IgD-negative memory B cell (primary cell): Measurements from ENCODE around the gene OR6C75. TPM values are rescaled to one million over a fixed set of nuclear protein-coding genes. Genes with fewer than 3 reads are reported as not detected.
A peak's percentile ranks its signal among the peaks of the same experiment; 100 is the strongest.
"Not testable (repeated sequence)": the region's sequence is repeated elsewhere in the genome, so short reads cannot be mapped to it uniquely, and the experiment has no call there.

Experiments
- H3K27ac Mint-ChIP-seq, 3 donors: one replicate each; pipeline ENCODE4 v1.8.0; 2020 to 2022; ENCODE audit warnings: mild to moderate bottlenecking in 3 of 3, mixed read lengths in 3 of 3, moderate library complexity in 1 of 3
- H3K27me3 Mint-ChIP-seq: one replicate; pipeline ENCODE4 v1.8.0; 2021; ENCODE audit warnings: mixed read lengths
- H3K36me3 Mint-ChIP-seq: one replicate; pipeline ENCODE4 v1.8.0; 2020; ENCODE audit warnings: mild to moderate bottlenecking, mixed read lengths
- H3K4me1 Mint-ChIP-seq, 3 donors: one replicate each; pipeline ENCODE4 v1.8.0; 2020 to 2022; ENCODE audit warnings: mixed read lengths in 3 of 3, mild to moderate bottlenecking in 1 of 3
- H3K4me3 Mint-ChIP-seq, 4 donors: one replicate each; pipeline ENCODE4 v1.8.0; 2020 to 2022; ENCODE audit warnings: mild to moderate bottlenecking in 4 of 4, mixed read lengths in 4 of 4, moderate library complexity in 3 of 4
- H3K9me3 Mint-ChIP-seq, 3 donors: one replicate each; pipeline ENCODE4 v1.8.0; 2020 to 2021; ENCODE audit warnings: mixed read lengths in 3 of 3, mild to moderate bottlenecking in 1 of 3
- polyA plus RNA-seq: library from polyadenylated mRNA; unstranded; fragments of 300-500 nt; fragmentation: Illumina TruSeq; gene quantifications from one replicate; pipeline ENCODE4 v1.2.3, GENCODE V29; 2021

OR6C75 gene
- not detected for polyA plus RNA-seq

- H3K27ac Mint-ChIP-seq = no peak within 1 kb of the TSS
- H3K9me3 Mint-ChIP-seq = no peaks in the 10 kb centered on the region
- H3K4me1 Mint-ChIP-seq = no peaks in the 10 kb centered on the region
- H3K27me3 Mint-ChIP-seq = peaks cover 6% of the 10 kb centered on the region
- H3K36me3 Mint-ChIP-seq = no peaks in the 10 kb centered on the region
- H3K4me3 Mint-ChIP-seq = no peak within 1 kb of the TSS
These were observed at the start of gene OR6C75 for GRCh38 chr12:55362675-55363074. Gene OR6C75, plus strand, starts transcription at chr12:55362975. Its CDS starts 2,136 bp downstream, at chr12:55365111.

- H3K4me1 Mint-ChIP-seq = no peaks in the 10 kb centered on the region
- H3K4me3 Mint-ChIP-seq = no peak within 1 kb of the TSS
- H3K27ac Mint-ChIP-seq = no peak within 1 kb of the TSS
- no peaks in the 10 kb centered on the region for H3K36me3 Mint-ChIP-seq
- H3K9me3 Mint-ChIP-seq = peaks cover 0 to 1% (median 0%) of the 10 kb centered on the region in 3 donors
- H3K27me3 Mint-ChIP-seq = peaks cover under 1% of the 10 kb centered on the region
These were observed 48.7 kb upstream of the OR6C75 start, which contains the start of gene OR6C1 for GRCh38 chr12:55314043-55314442. Gene OR6C1, plus strand, starts transcription at chr12:55314343. Its CDS starts 6,257 bp downstream, at chr12:55320600.

- peaks cover 0 to 4% (median under 1%) of the 10 kb centered on the region in 3 donors for H3K9me3 Mint-ChIP-seq
- H3K4me3 Mint-ChIP-seq = no peak overlapping the region
- H3K4me1 Mint-ChIP-seq = no peaks in the 10 kb centered on the region
- no peak overlapping the region for H3K27ac Mint-ChIP-seq
- peaks cover 2% of the 10 kb centered on the region for H3K27me3 Mint-ChIP-seq
- H3K36me3 Mint-ChIP-seq = no peaks in the 10 kb centered on the region
These were observed 42.6 kb upstream of the OR6C75 start for GRCh38 chr12:55320201-55320600.

- H3K27ac Mint-ChIP-seq = not testable (repeated sequence)
These were observed 37.0 kb upstream of the OR6C75 start for GRCh38 chr12:55325801-55326200.

GRCh38 chr12:55330446-55330845, 32.3 kb upstream of the OR6C75 start, which contains the start of gene OR6C3:
Gene OR6C3, plus strand, starts transcription at chr12:55330746. Its CDS starts 955 bp downstream, at chr12:55331701.
- H3K27me3 Mint-ChIP-seq = peaks cover 5% of the 10 kb centered on the region
- H3K4me1 Mint-ChIP-seq = no peaks in the 10 kb centered on the region
- H3K27ac Mint-ChIP-seq = no peak within 1 kb of the TSS
- H3K36me3 Mint-ChIP-seq = no peaks in the 10 kb centered on the region
- H3K9me3 Mint-ChIP-seq = no peaks in the 10 kb centered on the region
- H3K4me3 Mint-ChIP-seq = no peak within 1 kb of the TSS

More at GRCh38 chr12:55325801-55326200, 37.0 kb upstream of the OR6C75 start:
- H3K27me3 Mint-ChIP-seq, H3K4me3 Mint-ChIP-seq, H3K9me3 Mint-ChIP-seq, H3K36me3 Mint-ChIP-seq, H3K4me1 Mint-ChIP-seq: not testable (repeated sequence)

- Mint-ChIP-seq H3K36me3 (no peaks in the 10 kb centered on the region), H3K4me3 (no peak overlapping the region), H3K27ac (no peak overlapping the region), H3K27me3 (peaks cover 5% of the 10 kb centered on the region), H3K4me1 (no peaks in the 10 kb centered on the region), H3K9me3 (no peaks in the 10 kb centered on the region)
These were observed 26.8 kb upstream of the OR6C75 start for GRCh38 chr12:55336002-55336401.

- not testable (repeated sequence) for H3K4me1 Mint-ChIP-seq, H3K27me3 Mint-ChIP-seq, H3K9me3 Mint-ChIP-seq, H3K36me3 Mint-ChIP-seq, H3K27ac Mint-ChIP-seq, H3K4me3 Mint-ChIP-seq
These were observed 7.4 kb upstream of the OR6C75 start for GRCh38 chr12:55355338-55355737.

GRCh38 chr12:55365086-55365485, 2.3 kb downstream of the OR6C75 start:
- H3K27ac Mint-ChIP-seq = no peak overlapping the region
- H3K27me3 Mint-ChIP-seq = peaks cover 6% of the 10 kb centered on the region
- no peaks in the 10 kb centered on the region for H3K9me3 Mint-ChIP-seq
- H3K4me3 Mint-ChIP-seq = no peak overlapping the region
- no peaks in the 10 kb centered on the region for H3K36me3 Mint-ChIP-seq
- no peaks in the 10 kb centered on the region for H3K4me1 Mint-ChIP-seq

- Mint-ChIP-seq H3K4me3 (no peak overlapping the region), H3K27ac (no peak overlapping the region), H3K27me3 (no peaks in the 10 kb centered on the region), H3K36me3 (no peaks in the 10 kb centered on the region), H3K9me3 (no peaks in the 10 kb centered on the region), H3K4me1 (no peaks in the 10 kb centered on the region)
These were observed 9.7 kb downstream of the OR6C75 start for GRCh38 chr12:55372521-55372920.

- no peaks in the 10 kb centered on the region for H3K36me3 Mint-ChIP-seq
- H3K4me3 Mint-ChIP-seq = no peak overlapping the region
- H3K9me3 Mint-ChIP-seq = no peaks in the 10 kb centered on the region
- no peaks in the 10 kb centered on the region for H3K4me1 Mint-ChIP-seq
- no peak overlapping the region for H3K27ac Mint-ChIP-seq
- H3K27me3 Mint-ChIP-seq = no peaks in the 10 kb centered on the region
These were observed 23.1 kb downstream of the OR6C75 start for GRCh38 chr12:55385891-55386290.

GRCh38 chr12:55392032-55392795, 29.4 kb downstream of the OR6C75 start:
- Mint-ChIP-seq H3K27me3 (no peaks in the 10 kb centered on the region), H3K9me3 (no peaks in the 10 kb centered on the region), H3K27ac (no peak overlapping the region), H3K36me3 (no peaks in the 10 kb centered on the region), H3K4me1 (no peaks in the 10 kb centered on the region), H3K4me3 (no peak overlapping the region)

GRCh38 chr12:55396326-55396725, 33.6 kb downstream of the OR6C75 start:
- Mint-ChIP-seq H3K4me1 (no peaks in the 10 kb centered on the region), H3K9me3 (no peaks in the 10 kb centered on the region), H3K36me3 (no peaks in the 10 kb centered on the region), H3K27ac (no peak overlapping the region), H3K4me3 (no peak overlapping the region), H3K27me3 (peaks cover 1% of the 10 kb centered on the region)

GRCh38 chr12:55400229-55400628, 37.5 kb downstream of the OR6C75 start, which contains the start of gene OR6C65:
Gene OR6C65, plus strand, starts transcription at chr12:55400529. Its CDS starts 0 bp downstream, at chr12:55400529.
- Mint-ChIP-seq H3K27ac (peak within 1 kb of the TSS in 1 of 3 donors; percentile 77), H3K4me1 (no peaks in the 10 kb centered on the region), H3K36me3 (no peaks in the 10 kb centered on the region), H3K4me3 (no peak within 1 kb of the TSS), H3K9me3 (peaks cover 0 to 2% (median 2%) of the 10 kb centered on the region in 3 donors), H3K27me3 (peaks cover 1% of the 10 kb centered on the region)

GRCh38 chr12:55407866-55408265, 45.1 kb downstream of the OR6C75 start:
- no peak overlapping the region for H3K4me3 Mint-ChIP-seq
- H3K27ac Mint-ChIP-seq = no peak overlapping the region
- H3K9me3 Mint-ChIP-seq = peaks cover 0 to 7% (median 4%) of the 10 kb centered on the region in 3 donors
- H3K36me3 Mint-ChIP-seq = peaks cover 1% of the 10 kb centered on the region
- H3K27me3 Mint-ChIP-seq = peaks cover 2% of the 10 kb centered on the region
- H3K4me1 Mint-ChIP-seq = no peaks in the 10 kb centered on the region

GRCh38 chr12:55409133-55409532, 46.4 kb downstream of the OR6C75 start:
- H3K4me1 Mint-ChIP-seq, H3K27me3 Mint-ChIP-seq, H3K27ac Mint-ChIP-seq, H3K36me3 Mint-ChIP-seq, H3K4me3 Mint-ChIP-seq, H3K9me3 Mint-ChIP-seq: not testable (repeated sequence)

- not testable (repeated sequence) for H3K4me1 Mint-ChIP-seq, H3K27ac Mint-ChIP-seq, H3K9me3 Mint-ChIP-seq, H3K36me3 Mint-ChIP-seq, H3K4me3 Mint-ChIP-seq
- peaks cover 15% of the 10 kb centered on the region for H3K27me3 Mint-ChIP-seq
These were observed 49.4 kb downstream of the OR6C75 start for GRCh38 chr12:55412138-55412537.
